Nephron progenitor cell (in vitro differentiated cells): ENCODE results near the gene CA10.

Experiments
- DNase-seq: peaks from one replicate; pipeline ENCODE4 v3.0.0; 2021
- H3K27ac Mint-ChIP-seq: 2 replicates; pipeline ENCODE4 v1.8.0; 2021; ENCODE audit warnings: mild to moderate bottlenecking, moderate library complexity, mixed read lengths
- H3K27me3 Mint-ChIP-seq: 2 replicates; pipeline ENCODE4 v1.8.0; 2021; ENCODE audit warnings: mild to moderate bottlenecking, low read depth, mixed read lengths; ENCODE audit not compliant: poor library complexity
- H3K36me3 Mint-ChIP-seq: 2 replicates; pipeline ENCODE4 v1.8.0; 2021; ENCODE audit warnings: low read depth, mixed read lengths
- H3K4me1 Mint-ChIP-seq: 2 replicates; pipeline ENCODE4 v1.8.0; 2021; ENCODE audit warnings: mixed read lengths
- H3K4me3 Mint-ChIP-seq: 2 replicates; pipeline ENCODE4 v1.8.0; 2021; ENCODE audit warnings: mild to moderate bottlenecking, moderate library complexity, mixed read lengths
- H3K9me3 Mint-ChIP-seq: 2 replicates; pipeline ENCODE4 v1.8.0; 2021; ENCODE audit warnings: mild to moderate bottlenecking, moderate library complexity, mixed read lengths
- TF ChIP-seq, protein P1 (sequence below): fragments of 200-600 bp; sonication (generic); IDR thresholded peaks from 2 replicates; pipeline ENCODE4 v1.5.0; 2021; ENCODE audit warnings: antibody characterized with exemption

CA10 gene

GRCh38 chr17:51742571-51742970 is 415.9 kb downstream of the CA10 start:
- Mint-ChIP-seq H3K36me3 (no peaks in the 10 kb centered on the region), H3K4me1 (peaks cover 56% of the 10 kb centered on the region)

GRCh38 chr17:51741458-51741857 is 417.1 kb downstream of the CA10 start:
- no peaks in the 10 kb centered on the region for H3K36me3 Mint-ChIP-seq
- no peak overlapping the region for H3K4me3 Mint-ChIP-seq
- no peak overlapping the region for H3K27ac Mint-ChIP-seq
- H3K27me3 Mint-ChIP-seq, result peaks cover 5% of the 10 kb centered on the region
- TF ChIP-seq, protein P1, sequence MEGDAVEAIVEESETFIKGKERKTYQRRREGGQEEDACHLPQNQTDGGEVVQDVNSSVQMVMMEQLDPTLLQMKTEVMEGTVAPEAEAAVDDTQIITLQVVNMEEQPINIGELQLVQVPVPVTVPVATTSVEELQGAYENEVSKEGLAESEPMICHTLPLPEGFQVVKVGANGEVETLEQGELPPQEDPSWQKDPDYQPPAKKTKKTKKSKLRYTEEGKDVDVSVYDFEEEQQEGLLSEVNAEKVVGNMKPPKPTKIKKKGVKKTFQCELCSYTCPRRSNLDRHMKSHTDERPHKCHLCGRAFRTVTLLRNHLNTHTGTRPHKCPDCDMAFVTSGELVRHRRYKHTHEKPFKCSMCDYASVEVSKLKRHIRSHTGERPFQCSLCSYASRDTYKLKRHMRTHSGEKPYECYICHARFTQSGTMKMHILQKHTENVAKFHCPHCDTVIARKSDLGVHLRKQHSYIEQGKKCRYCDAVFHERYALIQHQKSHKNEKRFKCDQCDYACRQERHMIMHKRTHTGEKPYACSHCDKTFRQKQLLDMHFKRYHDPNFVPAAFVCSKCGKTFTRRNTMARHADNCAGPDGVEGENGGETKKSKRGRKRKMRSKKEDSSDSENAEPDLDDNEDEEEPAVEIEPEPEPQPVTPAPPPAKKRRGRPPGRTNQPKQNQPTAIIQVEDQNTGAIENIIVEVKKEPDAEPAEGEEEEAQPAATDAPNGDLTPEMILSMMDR, result no peak
- no peaks in the 10 kb centered on the region for H3K9me3 Mint-ChIP-seq
- peaks cover 50% of the 10 kb centered on the region for H3K4me1 Mint-ChIP-seq
- no peak for DNase-seq

More at GRCh38 chr17:51742571-51742970, 415.9 kb downstream of the CA10 start:
- no peak overlapping the region for H3K4me3 Mint-ChIP-seq
- DNase-seq, result no peak
- H3K27me3 Mint-ChIP-seq, result no peaks in the 10 kb centered on the region
- H3K9me3 Mint-ChIP-seq, result no peaks in the 10 kb centered on the region
- TF ChIP-seq, protein P1, result no peak
- no peak overlapping the region for H3K27ac Mint-ChIP-seq

DNA sequence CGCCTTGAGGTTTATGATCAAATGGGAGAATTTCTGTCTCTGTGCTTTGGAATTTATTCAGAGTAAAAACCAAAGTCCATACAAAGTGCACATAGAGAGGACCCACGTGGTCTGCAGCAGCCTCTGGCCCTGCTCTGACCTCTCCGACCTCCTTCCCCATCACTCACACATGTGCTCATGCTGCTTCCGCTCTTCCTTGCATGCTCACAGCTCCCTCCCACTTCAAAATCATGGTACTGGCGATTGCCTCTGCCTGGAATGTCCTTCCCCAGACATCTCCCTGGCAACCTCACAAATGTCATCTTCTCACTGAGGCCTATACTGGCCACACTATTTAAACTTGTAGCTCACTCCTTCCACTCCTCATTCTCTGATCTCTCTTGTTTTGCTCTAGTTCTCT is 418.0 kb downstream of the CA10 start:
- no peak overlapping the region for H3K27ac Mint-ChIP-seq
- H3K4me1 Mint-ChIP-seq, result peaks cover 41% of the 10 kb centered on the region
- TF ChIP-seq, protein P1, result no peak
- H3K4me3 Mint-ChIP-seq, result no peak overlapping the region
- H3K27me3 Mint-ChIP-seq, result peaks cover 6% of the 10 kb centered on the region
- no peaks in the 10 kb centered on the region for H3K36me3 Mint-ChIP-seq
- DNase-seq, result peak; percentile 30
- H3K9me3 Mint-ChIP-seq, result no peaks in the 10 kb centered on the region

- H3K9me3 Mint-ChIP-seq, result no peaks in the 10 kb centered on the region
- H3K36me3 Mint-ChIP-seq, result no peaks in the 10 kb centered on the region
- TF ChIP-seq, protein P1, result no peak
- H3K4me3 Mint-ChIP-seq, result no peak overlapping the region
- peaks cover 6% of the 10 kb centered on the region for H3K27me3 Mint-ChIP-seq
- H3K4me1 Mint-ChIP-seq, result peaks cover 32% of the 10 kb centered on the region
- no peak overlapping the region for H3K27ac Mint-ChIP-seq
- no peak for DNase-seq
Observed at GRCh38 chr17:51739245-51739886, 419.1 kb downstream of the CA10 start.

DNA sequence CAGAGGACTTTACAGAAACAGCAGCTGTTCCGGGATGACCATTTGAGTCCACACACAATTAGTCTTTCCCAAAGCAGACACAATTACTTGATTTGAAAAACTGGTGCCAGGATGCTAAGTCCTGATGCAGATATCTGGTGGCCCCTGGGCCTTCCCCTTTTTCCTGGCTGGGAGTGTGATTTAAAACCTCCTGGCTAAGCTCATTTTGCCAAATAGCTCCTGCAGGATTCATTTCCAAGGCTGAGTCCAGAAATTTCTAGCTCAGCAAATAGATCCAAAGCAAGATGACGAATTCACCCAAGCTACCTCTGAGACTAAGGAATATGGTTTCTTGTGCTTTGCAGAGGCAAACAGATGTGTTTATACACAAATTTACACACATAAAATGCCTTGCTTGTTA is 422.2 kb downstream of the CA10 start:
- no peaks in the 10 kb centered on the region for H3K36me3 Mint-ChIP-seq
- TF ChIP-seq, protein P1, result no peak
- peaks cover 9% of the 10 kb centered on the region for H3K27me3 Mint-ChIP-seq
- no peak for DNase-seq
- no peak overlapping the region for H3K4me3 Mint-ChIP-seq
- no peaks in the 10 kb centered on the region for H3K9me3 Mint-ChIP-seq
- peaks cover 32% of the 10 kb centered on the region for H3K4me1 Mint-ChIP-seq
- H3K27ac Mint-ChIP-seq, result peak overlapping the region; percentile 46

GRCh38 chr17:51734976-51735375 is 423.5 kb downstream of the CA10 start:
- H3K4me1 Mint-ChIP-seq, result peaks cover 23% of the 10 kb centered on the region
- no peak overlapping the region for H3K4me3 Mint-ChIP-seq
- peaks cover 9% of the 10 kb centered on the region for H3K27me3 Mint-ChIP-seq
- TF ChIP-seq, protein P1, result no peak
- no peaks in the 10 kb centered on the region for H3K9me3 Mint-ChIP-seq
- no peak for DNase-seq
- H3K27ac Mint-ChIP-seq, result no peak overlapping the region
- no peaks in the 10 kb centered on the region for H3K36me3 Mint-ChIP-seq
